ENCODE results near the gene PSMC3IP. TPM values are rescaled to one million over a fixed set of nuclear protein-coding genes. Genes with fewer than 3 reads are reported as not detected.
"Not testable (repeated sequence)": the region's sequence is repeated elsewhere in the genome, so short reads cannot be mapped to it uniquely, and the experiment has no call there.

PSMC3IP gene
- total RNA-seq, result 1 to 10 TPM in 2 of 4 donors, under 1 TPM in 2; 0.26 to 3.3 (median 1.4) TPM
- 10 to 100 TPM in 1 of 3 donors, 1 to 10 TPM in 2; 3.8 to 13.3 (median 5.3) TPM for polyA plus RNA-seq
- long read RNA-seq, donor 1, result 0 reads
- long read RNA-seq, donor 2, partial matches to known transcripts, result 0 of 3 reads
- long read RNA-seq, donor 2, other reads (novel, unspliced or antisense), result 1 of 3 reads

- no peaks in the 10 kb centered on the region for H3K9me3 ChIP-seq
- peak within 1 kb of the TSS; percentile 88 for H3K4me3 ChIP-seq
- H3K27me3 ChIP-seq (ENCODE audit: insufficient read depth in 3 of 3, low read length in 2 of 3), result no peaks in the 10 kb centered on the region
- peak within 1 kb of the TSS; percentile 86 for H3K27ac ChIP-seq
- intact Hi-C loops (cut with DNase I), result loop anchor here (1.0 to 5.0 kb wide), 3 partner anchors 100 to 185 kb away; partner anchors contain the start of genes PLEKHH3 (in 1 of the 2) and RAMP2 (in 1 of the 2)
- TF ChIP-seq CTCF (IDR thresholded peaks at IDR 0.05), result peak; percentile 22
- H3K36me3 ChIP-seq (ENCODE audit: insufficient read depth in 1 of 2, low read depth in 1 of 2), result peaks cover 15 to 63% of the 10 kb centered on the region in 2 donors
- peak; percentile 95 to 98 (median 96) for ATAC-seq
- 0% methylated on average over 49 to 52 of the region's 52 CpGs for WGBS, 3 donors
- peak; percentile 96 to 98 for DNase-seq
- H3K4me1 ChIP-seq, result peaks cover 11% of the 10 kb centered on the region
These were observed at the start of gene PSMC3IP for GRCh38 chr17:42577532-42578281. PSMC3IP (minus strand) TSS chr17:42577729; CDS start chr17:42577686, 43 bp downstream.

- no peaks in the 10 kb centered on the region for H3K36me3 ChIP-seq (ENCODE audit: insufficient read depth in 1 of 2, low read depth in 1 of 2)
- WGBS, 3 donors, result 42 to 58% (median 48%) methylated on average over 7 of the region's 7 CpGs
- H3K4me3 ChIP-seq, result no peak overlapping the region
- intact Hi-C loops (cut with DNase I), result loop anchor here in 1 of 2 donors (5.0 kb wide), 1 partner anchor 48 kb away; no protein-coding TSS in a partner anchor
- no peaks in the 10 kb centered on the region for H3K27me3 ChIP-seq (ENCODE audit: insufficient read depth in 3 of 3, low read length in 2 of 3)
- no peaks in the 10 kb centered on the region for H3K9me3 ChIP-seq
- peak; percentile 7 for TF ChIP-seq CTCF (IDR thresholded peaks at IDR 0.05)
- peak overlapping the region; percentile 66 for H3K27ac ChIP-seq
- DNase-seq (peak; percentile 23 to 68), ATAC-seq (peak; percentile 92 to 94 (median 93))
- H3K4me1 ChIP-seq, result peaks cover 11% of the 10 kb centered on the region
These were observed 46.4 kb upstream of the PSMC3IP start for GRCh38 chr17:42623732-42624596.

- peaks cover 17% of the 10 kb centered on the region for H3K4me1 ChIP-seq
- no peak overlapping the region for H3K4me3 ChIP-seq
- 90 to 95% (median 91%) methylated on average over 2 of the region's 2 CpGs for WGBS, 3 donors
- DNase-seq (no peak), ATAC-seq (no peak)
- H3K36me3 ChIP-seq (ENCODE audit: insufficient read depth in 1 of 2, low read depth in 1 of 2), result no peaks in the 10 kb centered on the region
- H3K9me3 ChIP-seq, result no peaks in the 10 kb centered on the region
- H3K27ac ChIP-seq, result peak overlapping the region; percentile 66
- TF ChIP-seq CTCF (IDR thresholded peaks at IDR 0.05), result no peak
- H3K27me3 ChIP-seq (ENCODE audit: insufficient read depth in 3 of 3, low read length in 2 of 3), result no peaks in the 10 kb centered on the region
- intact Hi-C loops (cut with DNase I), result loop anchor here in 1 of 2 donors (5.0 kb wide), 1 partner anchor 49 kb away; no protein-coding TSS in a partner anchor
These were observed 45.7 kb upstream of the PSMC3IP start for GRCh38 chr17:42623271-42623670.

GRCh38 chr17:42621987-42622386 is 44.5 kb upstream of the PSMC3IP start:
- H3K4me1 ChIP-seq, result peaks cover 30% of the 10 kb centered on the region
- not testable (repeated sequence) for ATAC-seq; H3K4me3 ChIP-seq; H3K9me3 ChIP-seq; H3K27ac ChIP-seq; H3K36me3 ChIP-seq (ENCODE audit: insufficient read depth in 1 of 2, low read depth in 1 of 2); DNase-seq; H3K27me3 ChIP-seq (ENCODE audit: insufficient read depth in 3 of 3, low read length in 2 of 3)
- 91 to 97% (median 94%) methylated on average over 3 of the region's 3 CpGs for WGBS, 3 donors
- intact Hi-C loops (cut with DNase I), result loop anchor here in 1 of 2 donors (5.0 kb wide), 1 partner anchor 50 kb away; no protein-coding TSS in a partner anchor
